ENCODE data around the gene PATL1.

Gene PATL1, protein sequence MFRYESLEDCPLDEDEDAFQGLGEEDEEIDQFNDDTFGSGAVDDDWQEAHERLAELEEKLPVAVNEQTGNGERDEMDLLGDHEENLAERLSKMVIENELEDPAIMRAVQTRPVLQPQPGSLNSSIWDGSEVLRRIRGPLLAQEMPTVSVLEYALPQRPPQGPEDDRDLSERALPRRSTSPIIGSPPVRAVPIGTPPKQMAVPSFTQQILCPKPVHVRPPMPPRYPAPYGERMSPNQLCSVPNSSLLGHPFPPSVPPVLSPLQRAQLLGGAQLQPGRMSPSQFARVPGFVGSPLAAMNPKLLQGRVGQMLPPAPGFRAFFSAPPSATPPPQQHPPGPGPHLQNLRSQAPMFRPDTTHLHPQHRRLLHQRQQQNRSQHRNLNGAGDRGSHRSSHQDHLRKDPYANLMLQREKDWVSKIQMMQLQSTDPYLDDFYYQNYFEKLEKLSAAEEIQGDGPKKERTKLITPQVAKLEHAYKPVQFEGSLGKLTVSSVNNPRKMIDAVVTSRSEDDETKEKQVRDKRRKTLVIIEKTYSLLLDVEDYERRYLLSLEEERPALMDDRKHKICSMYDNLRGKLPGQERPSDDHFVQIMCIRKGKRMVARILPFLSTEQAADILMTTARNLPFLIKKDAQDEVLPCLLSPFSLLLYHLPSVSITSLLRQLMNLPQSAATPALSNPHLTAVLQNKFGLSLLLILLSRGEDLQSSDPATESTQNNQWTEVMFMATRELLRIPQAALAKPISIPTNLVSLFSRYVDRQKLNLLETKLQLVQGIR

DNA sequence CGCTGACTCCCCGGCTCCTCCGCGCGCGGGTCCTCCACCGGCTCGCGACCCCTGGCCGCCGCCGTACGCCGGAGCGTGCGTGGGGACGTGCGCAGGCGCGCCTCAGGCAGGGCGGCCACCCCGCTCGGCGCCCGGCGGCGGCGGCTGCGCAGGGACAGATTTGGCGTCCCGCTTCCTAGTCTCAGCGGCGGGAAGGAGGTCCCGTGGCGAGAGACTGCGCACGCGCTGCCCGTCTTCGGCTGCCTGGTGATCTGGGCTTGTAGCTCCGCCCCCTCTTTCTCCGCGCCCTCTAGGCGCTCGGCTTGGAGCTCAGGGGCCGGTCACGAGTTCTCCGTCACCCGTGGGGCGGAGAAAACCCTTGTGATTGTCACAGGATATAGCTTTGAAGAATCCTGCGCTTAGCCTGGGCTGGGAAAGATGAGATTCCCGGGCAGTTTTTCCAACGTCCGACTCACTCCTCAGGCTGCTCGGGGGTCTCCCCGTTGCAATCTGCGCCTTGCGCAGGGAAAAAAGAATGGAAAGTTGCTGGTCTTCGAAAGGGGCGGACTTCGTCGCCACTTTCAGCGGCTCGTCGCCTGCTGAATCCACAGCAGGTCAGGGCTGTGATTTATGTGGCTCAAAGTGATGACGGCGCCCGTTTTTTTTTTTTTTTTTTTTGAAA is at the start of gene PATL1:
Gene PATL1, minus strand, starts transcription at position 88 of the 661 bp plus-strand sequence. CDS start 142 bp downstream, outside the sequence.
- H3K4me3 ChIP-seq (ENCODE audit: control insufficient read depth, low read depth, low read length), result peak within 1 kb of the TSS; percentile 81
- DNase-seq (ENCODE audit: low read depth), result peak; percentile 98
- TF ChIP-seq, protein P1, sequence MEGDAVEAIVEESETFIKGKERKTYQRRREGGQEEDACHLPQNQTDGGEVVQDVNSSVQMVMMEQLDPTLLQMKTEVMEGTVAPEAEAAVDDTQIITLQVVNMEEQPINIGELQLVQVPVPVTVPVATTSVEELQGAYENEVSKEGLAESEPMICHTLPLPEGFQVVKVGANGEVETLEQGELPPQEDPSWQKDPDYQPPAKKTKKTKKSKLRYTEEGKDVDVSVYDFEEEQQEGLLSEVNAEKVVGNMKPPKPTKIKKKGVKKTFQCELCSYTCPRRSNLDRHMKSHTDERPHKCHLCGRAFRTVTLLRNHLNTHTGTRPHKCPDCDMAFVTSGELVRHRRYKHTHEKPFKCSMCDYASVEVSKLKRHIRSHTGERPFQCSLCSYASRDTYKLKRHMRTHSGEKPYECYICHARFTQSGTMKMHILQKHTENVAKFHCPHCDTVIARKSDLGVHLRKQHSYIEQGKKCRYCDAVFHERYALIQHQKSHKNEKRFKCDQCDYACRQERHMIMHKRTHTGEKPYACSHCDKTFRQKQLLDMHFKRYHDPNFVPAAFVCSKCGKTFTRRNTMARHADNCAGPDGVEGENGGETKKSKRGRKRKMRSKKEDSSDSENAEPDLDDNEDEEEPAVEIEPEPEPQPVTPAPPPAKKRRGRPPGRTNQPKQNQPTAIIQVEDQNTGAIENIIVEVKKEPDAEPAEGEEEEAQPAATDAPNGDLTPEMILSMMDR (conservative IDR thresholded peaks at IDR 0.05; ENCODE audit: control insufficient read depth, insufficient read depth, low read depth, low read length), result no peak

DNA sequence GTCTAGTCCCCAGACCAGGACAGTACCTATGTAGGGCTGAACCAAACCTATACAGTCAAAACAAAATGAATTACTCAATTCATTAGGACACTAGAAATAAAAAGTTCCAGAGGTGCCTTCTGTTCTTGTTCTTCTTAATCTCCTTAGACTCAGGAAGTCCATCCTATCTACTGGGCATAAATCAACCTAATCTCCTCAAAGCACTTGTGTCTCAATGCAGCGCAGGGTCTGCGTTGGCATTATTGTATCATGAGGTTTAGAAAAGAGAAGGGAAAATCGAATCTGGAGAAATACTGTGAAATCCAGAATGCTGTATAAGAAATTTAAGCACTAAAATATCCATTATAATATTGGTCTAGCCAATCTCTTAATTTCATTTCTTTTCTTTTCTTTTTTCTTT is 47.2 kb upstream of the PATL1 start:
- TF ChIP-seq, protein P1 (conservative IDR thresholded peaks at IDR 0.05; ENCODE audit: control insufficient read depth, insufficient read depth, low read depth, low read length), result no peak
- DNase-seq (ENCODE audit: low read depth), result no peak

DNA sequence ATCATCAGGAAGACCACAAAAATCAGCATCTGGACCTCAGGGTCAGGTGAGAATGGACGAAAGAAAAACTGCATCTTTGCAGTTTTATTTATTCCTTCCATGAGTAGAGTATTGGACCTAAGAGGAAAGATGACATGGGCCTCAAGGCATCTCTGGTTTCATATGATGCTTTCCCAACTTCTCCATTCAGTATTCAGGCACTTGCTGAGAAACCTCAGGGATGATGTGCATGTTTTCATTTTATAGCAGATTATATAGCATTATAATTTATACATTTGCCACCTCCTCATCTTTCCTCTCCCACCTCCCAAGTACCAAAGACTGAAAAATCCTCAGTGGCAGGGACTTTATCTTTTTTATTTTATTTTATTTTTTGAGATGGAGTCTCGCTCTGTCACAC is 44.9 kb upstream of the PATL1 start, which contains the start of gene OR10V1:
Gene OR10V1, minus strand, starts transcription at position 101 of the 400 bp plus-strand sequence. Its CDS starts 0 bp downstream, at position 101.
- H3K4me3 ChIP-seq (ENCODE audit: control insufficient read depth, low read depth, low read length), result no peak within 1 kb of the TSS
- no peak for DNase-seq (ENCODE audit: low read depth)
- TF ChIP-seq, protein P1 (conservative IDR thresholded peaks at IDR 0.05; ENCODE audit: control insufficient read depth, insufficient read depth, low read depth, low read length), result no peak

More for the DNA sequence above, 47.2 kb upstream of the PATL1 start:
- no peak overlapping the region for H3K4me3 ChIP-seq (ENCODE audit: control insufficient read depth, low read depth, low read length)

DNA sequence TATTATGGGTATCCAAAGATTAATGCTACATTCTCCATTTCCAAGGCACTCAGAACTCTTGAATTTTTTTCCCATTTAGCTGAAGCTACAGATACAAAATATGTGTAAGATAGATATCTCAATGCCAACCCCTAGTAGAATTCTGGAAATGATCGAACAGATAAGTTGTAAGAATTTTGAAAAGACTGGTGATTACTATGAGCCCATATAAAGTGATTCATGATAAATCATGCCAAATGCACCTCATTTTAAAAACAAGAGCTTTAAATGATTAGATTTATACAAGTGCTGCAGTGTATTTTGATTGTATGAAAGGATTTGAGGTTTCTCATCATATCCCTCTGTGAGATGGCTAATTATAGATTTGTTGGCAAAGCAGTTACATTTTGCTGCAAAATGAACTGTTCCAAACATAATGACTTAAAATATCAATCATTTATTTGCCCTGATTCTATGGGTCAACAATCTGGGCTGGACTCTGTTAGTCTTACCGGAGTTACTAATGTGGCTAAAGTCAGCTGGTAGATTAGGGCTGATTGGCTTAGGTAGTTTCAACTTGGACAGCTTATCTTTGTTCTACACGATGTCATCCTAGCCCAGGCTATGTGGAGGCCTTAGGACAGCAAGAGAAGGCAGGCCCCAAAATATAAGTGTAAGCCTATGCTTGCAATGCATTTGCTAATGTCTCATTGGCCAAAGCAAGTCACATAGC is 41.5 kb upstream of the PATL1 start:
- DNase-seq (ENCODE audit: low read depth), result peak; percentile 6
- TF ChIP-seq, protein P1 (conservative IDR thresholded peaks at IDR 0.05; ENCODE audit: control insufficient read depth, insufficient read depth, low read depth, low read length), result no peak
- no peak overlapping the region for H3K4me3 ChIP-seq (ENCODE audit: control insufficient read depth, low read depth, low read length)

DNA sequence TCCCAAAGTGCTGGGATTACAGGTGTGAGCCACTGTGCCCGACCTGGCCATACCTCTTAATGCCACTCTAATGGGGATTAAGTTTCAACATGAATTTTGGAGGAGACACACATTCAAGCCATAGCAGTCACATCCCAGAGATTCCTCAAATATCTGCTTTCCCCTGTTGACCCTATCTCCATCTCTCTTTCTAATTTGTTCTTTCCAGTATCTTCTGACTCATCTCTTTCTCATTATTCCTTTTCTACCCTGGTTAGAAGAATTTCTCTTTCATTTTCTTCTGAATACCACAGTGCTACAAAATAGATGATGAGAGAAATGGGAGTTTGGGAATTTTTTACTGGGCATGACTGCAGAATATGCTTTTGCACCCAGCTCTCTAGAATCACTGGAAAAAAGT is 39.7 kb upstream of the PATL1 start:
- TF ChIP-seq, protein P1 (conservative IDR thresholded peaks at IDR 0.05; ENCODE audit: control insufficient read depth, insufficient read depth, low read depth, low read length), result no peak
- no peak overlapping the region for H3K4me3 ChIP-seq (ENCODE audit: control insufficient read depth, low read depth, low read length)
- peak; percentile 8 for DNase-seq (ENCODE audit: low read depth)

DNA sequence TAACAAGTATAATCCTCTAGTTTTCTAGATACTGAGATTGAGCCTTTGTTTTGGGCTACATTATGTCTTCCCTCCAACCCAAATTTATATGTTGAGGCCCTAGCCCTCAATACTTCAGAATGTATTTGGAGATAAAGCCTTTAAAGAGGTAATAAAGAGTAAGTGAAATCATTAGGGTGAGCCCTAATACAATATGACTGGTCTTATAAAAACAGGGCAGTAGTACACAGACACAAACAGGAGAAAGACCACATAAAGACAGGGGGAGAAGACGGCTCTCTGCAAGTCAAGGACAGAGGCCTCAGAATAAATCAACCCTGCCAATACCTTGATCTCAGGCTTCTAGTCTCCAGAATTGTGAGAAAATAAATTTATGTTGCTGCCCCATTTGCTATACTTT is 38.5 kb upstream of the PATL1 start:
- no peak overlapping the region for H3K4me3 ChIP-seq (ENCODE audit: control insufficient read depth, low read depth, low read length)
- DNase-seq (ENCODE audit: low read depth), result no peak
- TF ChIP-seq, protein P1 (conservative IDR thresholded peaks at IDR 0.05; ENCODE audit: control insufficient read depth, insufficient read depth, low read depth, low read length), result no peak

All from fibroblast of mammary gland (primary cell).